HL-60/S4 treated with phorbol 12-myristate 13-acetate at 8.2 ng/mL for 4 days and 3 days (cell line): ENCODE results near the gene RAD9A.

Experiments
- in situ Hi-C: fragments of 300-500 bp; cut with MboI; formaldehyde crosslinking; loops from 2 replicates; pipeline ENCODE4 v1.15.0; 2022; ENCODE audit warnings: low sequenced_read_pairs

RAD9A gene

GRCh38 chr11:67407688-67408163 is 15.9 kb downstream of the RAD9A start:
- in situ Hi-C loops: no loop called here

GRCh38 chr11:67408437-67409200 is 16.8 kb downstream of the RAD9A start:
- in situ Hi-C loops: no loop called here

- in situ Hi-C loops: no loop called here
Observed at GRCh38 chr11:67409261-67409666, 17.5 kb downstream of the RAD9A start.

GRCh38 chr11:67409781-67410368 is 18.1 kb downstream of the RAD9A start:
- in situ Hi-C loops: no loop called here

GRCh38 chr11:67410369-67410831 is 18.6 kb downstream of the RAD9A start:
- in situ Hi-C loops: no loop called here

GRCh38 chr11:67410984-67411784 is 19.4 kb downstream of the RAD9A start:
- in situ Hi-C loops: no loop called here

- in situ Hi-C loops: no loop called here
Observed at GRCh38 chr11:67411785-67412152, 20.0 kb downstream of the RAD9A start.

GRCh38 chr11:67412495-67413179 is 20.9 kb downstream of the RAD9A start:
- in situ Hi-C loops: no loop called here

GRCh38 chr11:67413266-67413849 is 21.6 kb downstream of the RAD9A start:
- in situ Hi-C loops: no loop called here

GRCh38 chr11:67415501-67416304 is 23.9 kb downstream of the RAD9A start, which contains the start of gene CARNS1:
CARNS1 (plus strand) TSS chr11:67415678; CDS start chr11:67416200, 522 bp downstream.
- in situ Hi-C loops: no loop called here

GRCh38 chr11:67416416-67417335 is 24.9 kb downstream of the RAD9A start:
- in situ Hi-C loops: no loop called here

GRCh38 chr11:67417425-67417824 is 25.6 kb downstream of the RAD9A start:
- in situ Hi-C loops: no loop called here

GRCh38 chr11:67418476-67419281 is 26.9 kb downstream of the RAD9A start:
- in situ Hi-C loops: no loop called here

- in situ Hi-C loops: no loop called here
Observed at GRCh38 chr11:67419325-67420049, 27.7 kb downstream of the RAD9A start.

GRCh38 chr11:67420147-67420645 is 28.4 kb downstream of the RAD9A start:
- in situ Hi-C loops: no loop called here

GRCh38 chr11:67420646-67421429 is 29.1 kb downstream of the RAD9A start:
- in situ Hi-C loops: no loop called here
